GM18526 (cell line): ENCODE results near the gene CFAP251.

Source experiments
- POLR2A ChIP-seq: IDR thresholded peaks from 3 replicates; pipeline ENCODE4 v1.6.1; 2011; ENCODE audit not compliant: insufficient read length; ENCODE audit errors: extremely low read depth

CFAP251 gene

DNA sequence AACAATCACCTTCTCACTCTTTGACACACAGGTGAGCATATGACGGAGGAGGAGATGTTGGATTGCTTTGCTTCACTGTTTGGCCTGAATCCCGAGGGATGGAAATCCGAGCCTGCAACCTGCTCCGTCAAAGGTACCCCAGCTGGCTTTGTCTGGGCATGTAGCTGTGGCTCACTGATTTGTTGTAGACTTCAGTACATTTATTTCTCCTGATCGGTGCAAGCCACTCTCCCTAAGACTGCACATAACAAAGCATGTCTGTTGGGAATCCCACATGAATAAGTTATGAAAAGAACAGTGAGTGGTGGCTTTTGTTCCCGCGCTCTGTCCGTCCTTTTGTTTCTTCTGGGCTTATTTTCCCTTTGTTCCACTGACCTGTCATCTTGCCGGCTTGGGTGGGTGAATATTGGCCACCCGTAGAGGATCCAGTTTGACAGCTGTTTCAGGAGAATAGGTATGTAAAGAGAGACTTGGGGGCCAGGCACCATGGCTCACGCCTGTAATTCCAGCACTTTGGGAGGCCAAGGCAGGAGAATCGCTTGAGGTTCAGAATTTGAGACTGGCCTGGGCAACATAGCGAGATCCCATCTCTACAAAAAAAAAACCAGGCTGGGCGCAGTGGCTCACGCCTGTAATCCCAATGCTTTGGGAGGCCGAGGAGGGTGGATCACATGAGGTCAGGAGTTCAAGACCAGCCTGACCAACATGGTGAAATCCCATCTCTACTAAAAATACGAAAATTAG lies 83.2 kb downstream of the CFAP251 start:
- no peak for TF ChIP-seq POLR2A

DNA sequence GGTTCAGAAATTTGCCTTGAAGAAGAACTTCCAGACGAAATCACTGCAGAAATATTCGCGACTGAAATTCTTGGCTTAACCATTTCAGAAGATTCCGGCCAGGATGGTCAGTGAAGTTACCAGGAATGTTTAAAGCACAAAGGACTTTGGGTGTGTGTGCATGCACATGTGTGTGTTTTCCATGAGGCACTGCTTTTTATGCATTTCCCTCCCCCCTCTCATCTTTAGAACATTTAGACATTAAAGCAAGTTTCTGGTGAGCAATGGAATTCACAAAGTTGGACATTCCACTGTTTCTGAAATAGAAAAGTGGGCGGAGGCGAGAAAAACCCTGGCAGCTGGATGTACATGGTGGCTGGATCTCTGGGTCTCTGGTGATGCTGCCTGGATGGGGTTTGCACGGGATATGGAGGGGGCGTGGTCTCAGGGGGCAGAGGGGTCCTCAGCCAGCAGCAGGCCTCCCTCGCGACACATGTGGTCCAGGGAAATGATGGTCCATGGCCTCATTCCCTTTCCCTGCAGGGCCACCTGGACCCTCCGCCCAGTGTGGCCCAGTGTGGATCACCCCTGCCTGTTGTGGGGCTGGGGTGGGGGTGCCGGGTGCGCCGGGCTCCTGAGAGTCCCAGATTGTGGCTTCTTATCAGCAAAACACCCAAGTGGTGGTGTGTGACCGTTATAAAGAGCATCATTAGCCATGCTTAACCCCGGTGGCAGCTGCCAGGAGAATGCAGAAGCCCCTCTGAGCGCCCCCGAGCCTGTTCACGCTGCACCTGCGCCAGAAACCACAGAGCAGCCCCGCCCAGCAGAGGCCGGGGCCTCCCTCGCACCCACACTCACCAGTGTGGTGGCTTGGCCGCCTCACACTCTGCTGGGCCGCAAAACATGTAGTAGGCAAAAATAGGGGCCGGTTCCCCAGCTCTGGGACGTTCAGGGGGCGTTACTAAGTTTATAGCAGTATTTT lies 85.5 kb downstream of the CFAP251 start:
- TF ChIP-seq POLR2A, result no peak

DNA sequence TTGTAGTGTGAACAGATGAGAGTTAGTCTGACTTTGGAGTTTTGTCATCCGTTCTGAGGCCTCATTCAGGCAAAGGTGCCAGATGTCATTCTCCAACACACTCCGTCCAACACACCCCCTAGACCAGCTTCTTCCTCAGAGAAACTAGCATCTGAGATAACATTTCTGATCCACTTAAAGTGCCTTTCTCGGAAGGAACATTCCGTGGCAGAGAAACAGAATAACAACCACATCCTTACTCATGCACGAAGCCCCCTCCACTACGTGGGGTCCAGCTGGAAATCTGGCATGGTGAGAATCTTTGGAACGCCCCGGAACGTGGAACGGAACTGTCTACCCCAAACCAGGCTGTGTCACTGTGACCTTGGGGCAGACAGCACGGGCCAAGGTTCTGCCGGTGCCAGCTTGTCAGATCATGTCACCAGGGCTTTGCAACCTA lies 86.3 kb downstream of the CFAP251 start:
- no peak for TF ChIP-seq POLR2A

DNA sequence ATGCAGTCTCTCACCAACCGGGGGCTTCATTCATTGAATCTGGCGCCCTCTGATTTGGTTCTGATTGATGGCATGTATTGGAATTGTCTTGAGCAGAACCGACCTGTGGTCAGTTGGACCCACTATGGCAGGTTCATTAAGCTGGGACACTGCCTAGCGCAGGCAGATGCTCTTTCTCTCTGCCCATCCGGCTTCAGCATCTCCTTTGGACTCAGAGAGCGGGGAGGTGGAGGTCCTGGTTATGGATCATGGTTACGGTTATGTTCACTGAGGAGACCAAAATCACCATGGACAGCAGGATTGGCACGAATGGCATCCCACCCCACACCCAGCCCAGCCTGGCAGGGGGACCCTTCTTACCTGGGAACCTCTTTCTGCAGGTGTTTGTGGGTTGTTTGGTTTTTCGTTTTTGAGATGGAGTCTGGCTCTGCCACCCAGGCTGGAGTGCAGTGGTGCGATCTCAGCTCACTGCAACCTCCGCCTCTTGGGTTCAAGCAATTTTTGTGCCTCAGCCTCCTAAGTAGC lies 86.9 kb downstream of the CFAP251 start:
- no peak for TF ChIP-seq POLR2A

DNA sequence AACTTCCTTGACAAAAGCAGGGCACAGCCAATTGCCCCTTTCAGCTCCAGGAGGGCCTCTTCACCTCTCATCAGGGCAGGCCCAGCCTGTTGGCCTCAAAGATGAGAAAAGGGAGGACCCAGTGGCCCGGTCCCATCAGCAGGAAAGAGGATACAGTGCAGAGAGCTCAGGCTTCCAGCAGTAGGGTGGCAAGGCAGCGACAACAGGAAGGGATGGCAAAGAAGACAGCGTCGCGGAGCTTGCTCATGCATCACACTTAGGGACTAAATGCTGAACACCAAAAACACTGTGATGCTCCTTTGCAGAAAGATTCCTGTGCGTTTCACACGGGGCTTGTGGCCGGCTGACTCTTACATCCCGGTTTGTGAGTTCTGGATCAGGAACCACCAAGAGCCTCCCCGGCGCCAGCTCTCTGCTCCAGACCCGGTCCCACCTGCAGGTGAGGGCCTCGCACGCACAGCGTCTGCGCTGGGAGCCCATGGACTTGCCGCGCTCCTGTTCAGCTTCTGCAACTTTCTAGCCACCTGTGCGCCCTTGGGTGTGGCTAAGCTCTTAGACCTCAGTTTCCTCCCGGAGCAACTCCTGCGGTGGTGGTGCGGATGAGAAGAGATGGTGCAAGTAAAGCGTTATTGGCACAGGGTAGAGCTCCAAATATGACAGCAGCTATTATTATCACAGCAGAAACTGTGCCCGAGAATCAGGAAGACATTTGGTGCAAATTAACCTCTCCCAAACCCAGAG lies 88.0 kb downstream of the CFAP251 start:
- TF ChIP-seq POLR2A, result no peak

DNA sequence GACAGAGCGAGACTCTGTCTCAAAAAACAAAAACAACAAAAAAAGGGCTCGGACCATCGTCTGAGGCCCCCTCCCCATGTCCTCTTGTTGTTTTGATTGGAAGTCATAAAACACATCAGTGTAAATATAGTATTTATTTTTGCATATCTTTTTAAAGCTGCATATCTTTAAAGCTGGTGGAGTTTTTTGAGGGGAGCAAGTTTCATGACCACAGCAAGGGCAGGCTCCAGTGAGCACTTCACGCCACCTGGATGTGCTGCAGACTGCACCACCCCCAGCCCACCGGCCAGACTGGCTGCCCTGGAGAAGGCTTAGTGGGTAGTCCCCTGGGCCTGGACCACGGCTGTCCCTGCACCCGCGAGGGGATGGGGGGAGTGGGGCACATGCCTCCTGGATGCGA lies 91.3 kb downstream of the CFAP251 start:
- TF ChIP-seq POLR2A, result no peak

DNA sequence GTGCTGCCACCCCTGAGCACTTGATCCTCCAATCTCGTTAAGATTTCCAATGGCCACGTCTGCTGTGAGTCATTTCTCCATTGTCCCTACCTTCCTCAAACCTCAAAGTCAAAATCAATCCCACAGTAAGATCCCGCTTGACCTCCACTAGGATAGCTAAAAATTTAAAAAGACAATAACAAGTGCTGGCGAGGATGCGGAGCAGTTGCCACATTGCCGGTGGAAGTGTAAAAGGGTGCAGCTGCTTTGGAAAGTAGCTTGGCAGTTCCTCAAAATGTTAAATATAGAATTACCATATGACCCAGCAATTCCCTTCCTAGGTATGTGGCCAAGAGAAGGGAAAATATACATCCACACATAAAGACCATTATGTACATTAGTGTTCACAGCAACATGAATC lies 93.8 kb downstream of the CFAP251 start:
- no peak for TF ChIP-seq POLR2A

DNA sequence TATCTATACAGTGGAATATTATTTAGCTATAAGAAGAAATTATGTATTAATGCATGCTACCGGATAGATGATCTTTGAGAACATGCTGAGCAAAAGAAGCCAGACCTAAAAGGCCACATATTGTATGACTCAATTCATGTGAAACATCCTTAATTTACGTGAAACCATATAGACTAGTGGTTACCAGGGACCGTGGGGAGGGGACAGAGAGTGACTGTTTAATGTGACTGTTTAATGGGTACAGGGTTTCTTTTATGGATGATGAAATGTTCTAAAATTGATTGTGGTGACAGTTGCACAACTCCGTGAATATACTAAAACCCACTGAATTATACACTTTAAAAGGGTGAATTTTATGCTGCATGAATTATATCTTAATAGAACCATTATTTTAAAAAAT lies 94.7 kb downstream of the CFAP251 start:
- TF ChIP-seq POLR2A, result no peak

DNA sequence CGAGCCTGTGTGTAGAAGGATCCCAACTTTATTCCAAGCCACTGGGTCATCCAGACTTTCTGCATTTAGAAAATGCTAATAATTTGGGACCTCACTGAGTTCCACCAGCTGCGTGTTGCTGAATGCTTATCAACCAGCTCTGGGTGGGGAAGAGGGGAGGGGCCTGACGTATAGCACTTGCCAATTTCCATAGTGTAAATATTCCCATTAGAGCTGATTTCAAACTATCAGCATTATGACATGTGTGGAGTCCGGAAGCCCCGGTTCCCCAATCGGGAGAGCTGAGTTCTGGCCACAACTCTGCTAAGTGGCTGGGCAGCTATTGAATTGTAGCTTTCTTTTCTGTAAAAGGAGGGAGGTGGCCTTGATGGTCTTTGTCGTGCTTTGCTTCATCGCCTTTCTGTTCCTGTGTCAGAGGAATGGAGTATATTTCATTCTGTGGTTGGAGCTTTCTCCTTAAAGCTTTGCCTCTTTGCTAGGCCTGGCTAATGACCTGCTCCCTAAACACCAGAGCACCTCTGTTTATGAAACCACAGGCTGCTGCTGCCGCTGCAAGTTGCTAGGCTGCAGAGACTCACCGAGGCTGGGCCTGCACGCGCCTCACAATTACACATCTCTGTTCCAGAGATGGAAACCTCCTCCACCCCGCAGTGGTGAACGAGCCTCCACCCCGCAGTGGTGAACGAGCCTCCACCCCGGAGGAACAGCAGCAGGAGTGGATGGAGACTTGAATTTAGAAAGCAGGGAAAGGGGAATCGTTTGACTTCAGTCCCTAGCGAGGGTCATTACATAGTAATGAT lies 95.6 kb downstream of the CFAP251 start:
- TF ChIP-seq POLR2A, result no peak

DNA sequence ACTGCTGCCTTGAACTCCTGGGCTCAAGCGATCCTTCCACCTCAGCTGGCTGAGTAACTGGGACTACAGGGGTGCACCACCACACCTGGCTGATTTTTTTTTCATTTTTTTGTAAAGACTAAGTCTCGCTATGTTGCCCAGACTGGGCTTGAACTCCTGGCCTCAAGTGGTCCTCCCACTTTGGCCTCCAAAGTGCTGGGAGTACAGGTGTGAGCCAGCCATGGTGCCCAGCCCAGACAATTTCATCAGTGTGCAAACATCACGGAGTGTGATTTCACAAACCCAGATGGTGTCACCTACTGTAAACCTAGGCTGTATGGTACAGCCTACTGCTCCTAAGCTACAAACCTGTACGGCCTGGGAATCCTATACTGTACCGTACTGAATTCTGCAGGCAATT lies 96.4 kb downstream of the CFAP251 start:
- no peak for TF ChIP-seq POLR2A

DNA sequence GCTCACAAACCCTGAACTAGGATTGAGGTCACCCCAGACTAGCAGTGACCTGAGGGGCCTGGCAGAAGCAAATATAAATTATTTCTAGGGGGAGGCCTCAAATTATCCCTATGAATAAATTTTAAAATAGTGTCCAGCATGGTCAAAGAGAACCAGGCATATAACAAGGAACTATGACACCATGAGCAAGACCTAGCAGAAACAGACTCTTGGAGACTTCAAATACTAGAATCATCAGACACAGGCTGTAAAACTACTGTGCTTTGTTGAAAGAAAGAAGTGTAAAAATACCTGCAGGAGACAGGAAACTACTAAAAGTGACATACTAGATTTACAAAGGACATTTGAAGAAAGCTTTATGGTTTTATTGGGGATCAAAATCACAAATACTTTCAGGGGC lies 100.1 kb downstream of the CFAP251 start:
- no peak for TF ChIP-seq POLR2A

DNA sequence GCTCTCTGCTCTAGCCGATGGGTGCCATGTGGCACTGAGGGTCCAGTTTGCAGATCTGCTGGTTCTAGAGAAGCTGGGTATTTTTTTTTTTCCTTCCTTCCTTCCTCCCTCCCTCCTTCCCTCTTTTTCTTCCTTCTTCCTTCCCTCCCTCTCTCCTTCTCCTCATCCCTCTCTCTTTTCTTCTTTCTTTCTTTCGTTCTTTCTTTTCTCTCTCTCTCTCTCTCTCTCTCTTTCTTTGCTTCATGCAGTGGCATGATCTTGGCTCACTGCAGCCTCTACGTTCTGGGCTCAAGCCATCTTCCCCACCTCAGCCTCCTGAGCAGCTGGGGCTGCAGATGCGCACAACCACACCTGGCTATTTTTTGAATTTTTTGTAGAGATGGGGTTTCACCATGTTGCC lies 100.5 kb downstream of the CFAP251 start:
- no peak for TF ChIP-seq POLR2A

DNA sequence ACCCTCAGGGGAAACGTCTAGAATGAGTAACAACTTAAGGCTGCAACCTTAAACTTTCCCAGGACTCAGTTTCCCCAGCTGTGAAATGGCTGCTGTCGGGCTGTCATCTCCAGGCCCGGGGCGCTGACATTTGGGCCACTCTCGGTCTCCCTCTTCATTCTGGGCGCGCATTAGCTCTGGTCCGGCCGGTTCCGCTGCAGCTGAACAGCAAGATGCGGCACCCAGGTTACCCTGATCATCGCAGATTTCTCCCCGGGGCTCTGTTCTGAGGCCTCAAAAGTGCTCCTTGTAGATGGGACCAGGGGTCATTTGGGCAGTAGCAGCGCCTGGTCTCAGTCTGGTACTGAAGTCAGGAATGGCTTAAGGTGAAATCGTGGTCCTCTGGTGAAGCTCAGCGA lies 102.4 kb downstream of the CFAP251 start:
- TF ChIP-seq POLR2A, result no peak

DNA sequence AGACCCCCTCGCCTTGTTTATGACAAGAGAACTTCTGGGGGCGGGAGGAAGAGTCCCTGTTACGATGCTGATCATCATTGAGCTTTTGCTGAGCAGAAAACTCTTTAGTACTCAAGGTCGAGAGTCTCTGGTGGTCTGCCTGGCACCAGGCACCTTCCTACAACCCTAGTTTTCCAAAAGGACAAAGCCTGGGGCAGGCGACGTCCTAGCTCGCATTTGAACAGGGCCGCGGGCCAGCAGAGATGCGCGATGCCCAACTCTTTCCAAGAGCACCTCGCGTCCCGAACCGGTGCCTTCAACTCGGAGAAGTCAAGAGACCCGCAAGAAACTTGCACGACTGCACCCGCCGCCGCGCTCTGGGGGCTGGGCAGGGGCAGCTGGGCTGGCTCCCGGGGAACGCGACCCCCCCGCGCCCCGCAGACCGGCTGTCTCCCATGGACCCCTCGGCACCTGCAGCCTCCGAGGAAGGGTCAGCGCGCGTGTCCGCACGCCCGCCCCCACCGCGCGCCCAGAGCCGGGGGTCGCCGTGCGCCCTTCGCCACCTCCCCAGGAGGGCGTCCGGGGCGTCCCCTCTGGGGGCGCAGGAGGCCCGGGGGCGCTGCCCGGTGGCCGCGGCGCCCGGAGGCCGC lies 102.9 kb downstream of the CFAP251 start:
- TF ChIP-seq POLR2A, result no peak
